COLO668 (cell line): ENCODE data around the gene SSC5D.

ENCODE experiments used
- DNase-seq: peaks from one replicate; lab custom pipeline; 2025; ENCODE audit not compliant: unreplicated experiment; lab: John Stamatoyannopoulos, UW

SSC5D gene

GRCh38 chr19:55552620-55553019 lies 64.4 kb downstream of the SSC5D start:
- DNase-seq: no peak

GRCh38 chr19:55553217-55554182 lies 65.3 kb downstream of the SSC5D start:
- no peak for DNase-seq

- DNase-seq: no peak
Measured at GRCh38 chr19:55554302-55554701, 66.1 kb downstream of the SSC5D start.

GRCh38 chr19:55554741-55555152 lies 66.5 kb downstream of the SSC5D start:
- DNase-seq: no peak

- no peak for DNase-seq
Measured at GRCh38 chr19:55559684-55560083, 71.4 kb downstream of the SSC5D start.

GRCh38 chr19:55563261-55563690 lies 75.0 kb downstream of the SSC5D start:
- no peak for DNase-seq

- DNase-seq: no peak
Measured at GRCh38 chr19:55566823-55567222, 78.6 kb downstream of the SSC5D start.

- DNase-seq: no peak
Measured at GRCh38 chr19:55567708-55568328, 79.6 kb downstream of the SSC5D start.
